Prostate gland (tissue), 2 donors: Measurements from ENCODE around the gene CYP27A1. TPM values are rescaled to one million over a fixed set of nuclear protein-coding genes. Genes with fewer than 3 reads are reported as not detected.

Experiments used
- DNase-seq: peaks from one replicate; pipeline ENCODE4 v3.0.0-alpha.2; 2019; ENCODE audit warnings: low spot score
- H3K27ac ChIP-seq, 2 donors: fragments of 200-600 bp; sonication (generic); 2 replicates each; pipeline ENCODE4 v1.5.1; 2017 to 2019
- H3K27me3 ChIP-seq: fragments of 200-600 bp; sonication (generic); replicated peaks from 2 replicates; pipeline ENCODE4 v1.5.1; 2019; ENCODE audit not compliant: insufficient read depth
- H3K36me3 ChIP-seq, 2 donors: fragments of 200-600 bp; sonication (generic); 1 replicate in 1 of 2; 2 replicates in 1 of 2; pipeline versions ENCODE4 v1.5.1 to v1.8.1; 2017 to 2019
- H3K4me1 ChIP-seq: fragments of 200-600 bp; sonication (generic); replicated peaks from 2 replicates; pipeline ENCODE4 v1.5.1; 2019
- H3K4me3 ChIP-seq, 2 donors: fragments of 200-600 bp; sonication (generic); 2 replicates each; pipeline ENCODE4 v1.5.1; 2017 to 2019
- H3K9me3 ChIP-seq: fragments of 200-600 bp; sonication (generic); 2 replicates; pipeline ENCODE4 v1.5.1; 2017
- CTCF ChIP-seq, 4 experiments: fragments of 200-600 bp in 2 of 4; fragments of 450-650 bp in 2 of 4; sonication (generic) in 2 of 4; IDR thresholded peaks; 1 replicate in 3 of 4; 2 replicates in 1 of 4; pipeline ENCODE4 v1.5.1; 2016 to 2019; ENCODE audit warnings: antibody characterized with exemption in 4 of 4, mild to moderate bottlenecking in 2 of 4, moderate library complexity in 2 of 4
- POLR2A ChIP-seq: fragments of 450-650 bp; IDR thresholded peaks from one replicate; pipeline ENCODE4 v1.6.1; 2016; ENCODE audit warnings: antibody characterized with exemption, mild to moderate bottlenecking
- POLR2AphosphoS5 ChIP-seq: sonication (generic); formaldehyde crosslinking; IDR thresholded peaks from one replicate; pipeline ENCODE4 v1.6.1; 2017; ENCODE audit warnings: antibody characterized with exemption
- WGBS: methylation state at CpG from one replicate; pipeline ENCODE4 v1.1.5; 2018; 5-methylcytosine and 5-hydroxymethylcytosine counted together
- intact Hi-C: fragments of 100-400 bp; cut with DNase I; formaldehyde crosslinking; loops from one replicate; pipeline ENCODE4 v1.14.2; 2022
- total RNA-seq, 2 donors: library from RNA; depleted of rRNA; stranded (reverse); fragments of >200 nt; gene quantifications; one replicate each; pipeline ENCODE4 v1.1.0, GENCODE V29; 2016

CYP27A1 gene
- total RNA-seq, 2 donors from 2014 or later: 97.7 to 98.3 TPM

GRCh38 chr2:218799990-218800389, 18.0 kb downstream of the CYP27A1 start:
- TF ChIP-seq CTCF (IDR thresholded peaks at IDR 0.05) (no peak), POLR2A (no peak), POLR2AphosphoS5 (no peak)
- no peaks in the 10 kb centered on the region for H3K4me1 ChIP-seq
- peak overlapping the region in 1 of 2 donors; percentile 27 for H3K27ac ChIP-seq
- H3K4me3 ChIP-seq: no peak overlapping the region
- no peaks in the 10 kb centered on the region for H3K27me3 ChIP-seq
- intact Hi-C loops: no loop called here
- no peaks in the 10 kb centered on the region for H3K9me3 ChIP-seq
- no peaks in the 10 kb centered on the region for H3K36me3 ChIP-seq
- DNase-seq: no peak
- 54% methylated on average over 6 of the region's 6 CpGs for WGBS

GRCh38 chr2:218802386-218802994, 20.5 kb downstream of the CYP27A1 start:
- DNase-seq: no peak
- no peaks in the 10 kb centered on the region for H3K4me1 ChIP-seq
- no peak overlapping the region for H3K4me3 ChIP-seq
- H3K27me3 ChIP-seq: no peaks in the 10 kb centered on the region
- no peak overlapping the region for H3K27ac ChIP-seq
- H3K36me3 ChIP-seq: no peaks in the 10 kb centered on the region
- TF ChIP-seq CTCF (IDR thresholded peaks at IDR 0.05) (no peak), POLR2A (no peak), POLR2AphosphoS5 (no peak)
- intact Hi-C loops: no loop called here
- no peaks in the 10 kb centered on the region for H3K9me3 ChIP-seq
- whole genome bisulfite sequencing: 23% methylated on average over 4 of the region's 4 CpGs

GRCh38 chr2:218804817-218805216, 22.9 kb downstream of the CYP27A1 start:
- 97% methylated on average over 1 of the region's 1 CpG for WGBS
- Histone ChIP-seq H3K9me3 (no peaks in the 10 kb centered on the region), H3K27me3 (no peaks in the 10 kb centered on the region), H3K27ac (no peak overlapping the region), H3K4me3 (no peak overlapping the region), H3K36me3 (no peaks in the 10 kb centered on the region), H3K4me1 (no peaks in the 10 kb centered on the region)
- intact Hi-C loops: no loop called here
- DNase-seq: no peak
- TF ChIP-seq POLR2A: no peak
- no peak for TF ChIP-seq POLR2AphosphoS5
- no peak for TF ChIP-seq CTCF (IDR thresholded peaks at IDR 0.05)

GRCh38 chr2:218805627-218806026, 23.7 kb downstream of the CYP27A1 start:
- Histone ChIP-seq H3K27ac (peak overlapping the region; percentile 67 to 70), H3K4me3 (no peak overlapping the region), H3K4me1 (no peaks in the 10 kb centered on the region), H3K36me3 (no peaks in the 10 kb centered on the region), H3K9me3 (no peaks in the 10 kb centered on the region), H3K27me3 (no peaks in the 10 kb centered on the region)
- intact Hi-C loops: no loop called here
- DNase-seq: peak; percentile 35
- TF ChIP-seq POLR2AphosphoS5 (peak; percentile 59), CTCF (IDR thresholded peaks at IDR 0.05) (no peak)
- WGBS: 0% methylated on average over 3 of the region's 3 CpGs

- intact Hi-C loops: no loop called here
These were observed 24.5 kb downstream of the CYP27A1 start for GRCh38 chr2:218806346-218806978.

More at GRCh38 chr2:218806346-218806978, 24.5 kb downstream of the CYP27A1 start:
- TF ChIP-seq CTCF (IDR thresholded peaks at IDR 0.05) (no peak), POLR2AphosphoS5 (peak; percentile 87)
- H3K4me1 ChIP-seq: no peaks in the 10 kb centered on the region
- no peaks in the 10 kb centered on the region for H3K27me3 ChIP-seq
- no peaks in the 10 kb centered on the region for H3K9me3 ChIP-seq
- H3K4me3 ChIP-seq: no peak overlapping the region
- peak; percentile 68 for DNase-seq
- 21% methylated on average over 10 of the region's 10 CpGs for WGBS
- H3K27ac ChIP-seq: peak overlapping the region; percentile 67 to 70
- H3K36me3 ChIP-seq: no peaks in the 10 kb centered on the region
